Spleen (tissue), 7 donors: ENCODE results near the gene CORO1A.
"Not testable (repeated sequence)": the region's sequence is repeated elsewhere in the genome, so short reads cannot be mapped to it uniquely, and the experiment has no call there.

Experiments
- CTCF ChIP-seq, 11 experiments: fragments of 200-600 bp in 7 of 11; fragments of 450-650 bp in 4 of 11; sonication (generic) in 4 of 11; IDR thresholded peaks in 8 of 11; conservative IDR thresholded peaks in 3 of 11; 1 replicate in 7 of 11; 2 replicates in 4 of 11; pipeline versions ENCODE4 v1.4.0 to v1.8.0; 2016 to 2021; ENCODE audit warnings: antibody characterized with exemption in 11 of 11, inconsistent platforms in 4 of 11, mild to moderate bottlenecking in 1 of 11
- POLR2A ChIP-seq, 3 donors: fragments of 450-650 bp; IDR thresholded peaks; one replicate each; pipeline ENCODE4 v1.5.1; 2017; ENCODE audit warnings: antibody characterized with exemption in 3 of 3, mild to moderate bottlenecking in 1 of 3
- donor health status: DM: no; HTN: no; CAD: no; lungs with moderate emphysema.
- donor health status: DM: no; HTN: no; CAD: no.
- donor health status: DM: no; HTN: no; CAD: no.

- TF ChIP-seq CTCF (IDR thresholded peaks at IDR 0.05 in 8 of 11, conservative IDR thresholded peaks at IDR 0.05 in 3 of 11); POLR2A (IDR thresholded peaks at IDR 0.05): not testable (repeated sequence)
Observed at GRCh38 chr16:30170145-30170544, 13.3 kb upstream of the CORO1A start.
